ENCODE measurements around the gene CKAP4.

CKAP4 gene

GRCh38 chr12:106251631-106252455 is 4.0 kb upstream of the CKAP4 start:
- TF ChIP-seq, protein P1, sequence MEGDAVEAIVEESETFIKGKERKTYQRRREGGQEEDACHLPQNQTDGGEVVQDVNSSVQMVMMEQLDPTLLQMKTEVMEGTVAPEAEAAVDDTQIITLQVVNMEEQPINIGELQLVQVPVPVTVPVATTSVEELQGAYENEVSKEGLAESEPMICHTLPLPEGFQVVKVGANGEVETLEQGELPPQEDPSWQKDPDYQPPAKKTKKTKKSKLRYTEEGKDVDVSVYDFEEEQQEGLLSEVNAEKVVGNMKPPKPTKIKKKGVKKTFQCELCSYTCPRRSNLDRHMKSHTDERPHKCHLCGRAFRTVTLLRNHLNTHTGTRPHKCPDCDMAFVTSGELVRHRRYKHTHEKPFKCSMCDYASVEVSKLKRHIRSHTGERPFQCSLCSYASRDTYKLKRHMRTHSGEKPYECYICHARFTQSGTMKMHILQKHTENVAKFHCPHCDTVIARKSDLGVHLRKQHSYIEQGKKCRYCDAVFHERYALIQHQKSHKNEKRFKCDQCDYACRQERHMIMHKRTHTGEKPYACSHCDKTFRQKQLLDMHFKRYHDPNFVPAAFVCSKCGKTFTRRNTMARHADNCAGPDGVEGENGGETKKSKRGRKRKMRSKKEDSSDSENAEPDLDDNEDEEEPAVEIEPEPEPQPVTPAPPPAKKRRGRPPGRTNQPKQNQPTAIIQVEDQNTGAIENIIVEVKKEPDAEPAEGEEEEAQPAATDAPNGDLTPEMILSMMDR (IDR thresholded peaks at IDR 0.05; ENCODE audit: low read depth, low read length, missing control alignments), result no peak
- no peak overlapping the region for H3K4me3 ChIP-seq (replicated peaks; ENCODE audit: low read depth, low read length)
- DNase-seq (ENCODE audit: extremely low read depth, low read depth), result peak; percentile 49

DNA sequence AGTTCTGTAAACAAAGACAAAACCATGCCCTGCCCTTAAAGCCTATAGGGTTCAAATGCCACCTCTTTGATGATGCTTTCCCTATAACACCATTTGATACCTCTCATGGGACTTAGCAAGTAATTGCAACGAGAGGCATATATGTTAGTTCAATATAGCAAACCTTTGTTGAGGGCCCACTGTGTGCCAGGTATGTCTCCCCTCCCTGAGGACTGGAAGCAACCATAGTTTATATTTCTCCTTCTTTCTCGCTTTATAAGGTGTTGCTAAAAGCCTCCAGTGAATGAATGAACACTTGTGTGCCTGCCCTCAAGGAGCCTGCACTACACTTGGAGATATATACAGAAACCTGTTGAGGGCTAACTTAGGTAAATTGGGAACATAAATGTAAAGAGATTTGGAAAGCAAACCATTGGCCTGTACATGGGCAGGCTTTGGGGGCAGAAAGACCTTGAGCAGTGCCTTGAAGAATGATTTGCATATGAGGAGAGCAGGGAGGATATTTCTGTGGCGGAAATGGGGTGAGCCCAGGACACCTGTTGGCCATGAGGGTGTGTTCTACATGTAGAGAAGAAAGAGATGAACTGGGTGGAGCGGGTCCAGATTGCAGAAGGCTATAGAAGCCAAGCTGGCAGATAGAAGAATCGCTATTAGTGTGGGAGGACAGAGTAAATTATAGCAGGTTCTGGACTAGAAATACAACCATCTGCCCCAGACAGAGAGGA is 1.8 kb upstream of the CKAP4 start:
- TF ChIP-seq, protein P1 (IDR thresholded peaks at IDR 0.05; ENCODE audit: low read depth, low read length, missing control alignments), result no peak
- H3K4me3 ChIP-seq (replicated peaks; ENCODE audit: low read depth, low read length), result peak overlapping the region; percentile 57; the same call in 1 of the 2 replicates
- DNase-seq (ENCODE audit: extremely low read depth, low read depth), result no peak

DNA sequence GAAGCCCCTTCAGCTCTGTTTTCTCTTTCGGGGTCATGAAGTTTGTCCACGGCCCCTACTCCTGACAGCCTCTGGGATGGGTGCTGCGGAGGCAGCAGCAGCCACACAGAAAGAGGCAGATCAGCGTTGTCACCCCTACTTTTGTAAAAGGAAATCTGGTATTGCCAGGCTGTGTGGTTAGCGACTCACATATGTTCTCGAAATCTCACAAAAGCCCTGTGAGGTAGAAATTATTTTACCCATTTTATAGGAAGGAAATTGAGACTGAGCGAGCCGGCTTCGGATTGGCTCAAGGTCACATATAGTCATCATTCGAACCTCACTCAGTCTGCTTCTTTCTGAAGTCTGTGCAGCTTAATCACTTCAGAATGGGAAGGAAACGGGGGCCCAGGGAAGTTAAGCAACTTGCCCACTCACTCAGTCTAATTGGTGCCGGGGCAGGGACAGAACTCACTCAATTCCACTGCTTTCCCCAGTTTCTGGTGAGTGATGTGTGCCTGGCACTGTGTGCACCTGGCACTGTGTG is 1.1 kb upstream of the CKAP4 start:
- TF ChIP-seq, protein P1 (IDR thresholded peaks at IDR 0.05; ENCODE audit: low read depth, low read length, missing control alignments), result no peak
- DNase-seq (ENCODE audit: extremely low read depth, low read depth), result no peak
- peak overlapping the region; percentile 57 for H3K4me3 ChIP-seq (replicated peaks; ENCODE audit: low read depth, low read length)

DNA sequence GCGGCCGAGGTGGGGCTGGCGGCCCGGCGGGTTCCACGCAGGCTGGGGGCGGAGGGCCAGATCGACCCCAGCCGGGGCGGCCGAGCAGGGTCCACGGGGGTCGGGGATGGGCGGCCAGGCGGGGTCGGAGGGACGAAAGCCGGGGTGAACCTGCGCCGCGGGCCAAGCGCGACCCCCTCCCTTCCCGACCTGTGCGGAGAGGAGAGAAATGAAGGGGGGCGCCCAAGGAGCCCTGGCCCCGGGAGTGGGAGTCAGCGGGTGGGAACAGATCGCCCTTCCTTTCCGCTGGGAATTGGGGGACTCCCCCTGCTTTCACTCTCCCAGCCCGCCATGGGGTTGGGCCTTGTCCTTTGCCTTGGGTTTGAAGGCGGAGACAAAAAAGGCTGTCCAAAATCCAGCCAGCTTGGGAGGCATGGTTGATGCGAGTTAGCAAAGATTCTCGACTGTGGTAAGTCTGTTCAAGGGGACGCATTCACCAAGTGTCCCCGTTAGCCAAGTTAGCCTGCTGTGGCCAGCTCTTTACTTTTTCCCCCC is 559 bp upstream of the CKAP4 start:
- DNase-seq (ENCODE audit: extremely low read depth, low read depth), result no peak
- peak overlapping the region; percentile 57 for H3K4me3 ChIP-seq (replicated peaks; ENCODE audit: low read depth, low read length)
- TF ChIP-seq, protein P1 (IDR thresholded peaks at IDR 0.05; ENCODE audit: low read depth, low read length, missing control alignments), result no peak

GRCh38 chr12:106246891-106247673 is 738 bp downstream of the CKAP4 start:
- DNase-seq (ENCODE audit: extremely low read depth, low read depth), result no peak
- H3K4me3 ChIP-seq (replicated peaks; ENCODE audit: low read depth, low read length), result peak overlapping the region; percentile 89
- TF ChIP-seq, protein P1 (IDR thresholded peaks at IDR 0.05; ENCODE audit: low read depth, low read length, missing control alignments), result no peak

DNA sequence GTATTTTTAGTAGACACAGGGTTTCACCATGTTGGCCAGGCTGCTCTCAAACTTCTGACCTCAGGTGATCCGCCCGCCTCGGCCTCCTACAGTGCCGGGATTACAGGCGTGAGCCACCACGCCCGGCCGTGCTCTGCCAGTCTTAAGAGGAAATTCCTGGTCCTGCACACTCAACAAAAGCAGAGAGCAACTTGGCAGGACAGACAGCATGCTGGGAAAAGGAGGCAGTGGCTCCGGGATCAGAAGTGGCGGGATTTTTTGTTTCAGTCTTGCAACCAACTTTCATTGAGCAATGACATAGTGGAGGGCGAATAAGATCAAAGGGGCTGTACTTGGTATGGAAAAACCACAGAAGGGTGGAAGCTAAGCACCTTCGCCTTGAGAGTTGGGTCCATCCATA is 2.1 kb downstream of the CKAP4 start:
- TF ChIP-seq, protein P1 (IDR thresholded peaks at IDR 0.05; ENCODE audit: low read depth, low read length, missing control alignments), result no peak
- no peak for DNase-seq (ENCODE audit: extremely low read depth, low read depth)
- H3K4me3 ChIP-seq (replicated peaks; ENCODE audit: low read depth, low read length), result peak overlapping the region; percentile 89

Measured in HFF-Myc (cell line).